ENCODE data around the gene CAPN2.

The CAPN2 gene

GRCh38 chr1:223712194-223712849 lies at the start of gene CAPN2:
Gene CAPN2 (plus strand): TSS chr1:223712539. CDS start chr1:223712641, 102 bp downstream.
- peak; percentile 37 for TF ChIP-seq CTCF (IDR thresholded peaks at IDR 0.05; ENCODE audit: insufficient read depth, low read depth, low read length, missing control alignments)
- DNase-seq (ENCODE audit: low read depth), result peak; percentile 92
- H3K4me3 ChIP-seq (ENCODE audit: low read length), result peak within 1 kb of the TSS; percentile 78

DNA sequence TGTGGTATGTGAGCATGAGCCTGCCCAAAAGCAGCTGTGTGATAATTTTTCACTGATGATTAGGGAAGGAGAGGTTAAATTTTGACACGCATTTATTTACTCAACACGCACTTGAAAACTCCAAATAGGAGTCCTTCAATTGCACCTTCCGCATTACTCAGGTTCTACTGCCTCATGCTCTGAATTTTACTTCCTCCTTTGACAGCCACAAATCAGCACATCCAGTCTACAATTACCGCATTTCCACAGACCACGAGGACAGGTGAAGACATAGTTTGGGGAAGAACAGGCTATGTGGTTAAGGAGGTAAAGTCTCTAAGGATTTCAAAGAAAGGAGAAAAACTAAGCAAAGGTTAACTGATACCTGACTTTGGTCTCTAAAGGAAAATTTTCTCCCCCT lies 49.4 kb upstream of the CAPN2 start:
- H3K4me3 ChIP-seq (ENCODE audit: low read length), result no peak overlapping the region
- TF ChIP-seq CTCF (IDR thresholded peaks at IDR 0.05; ENCODE audit: insufficient read depth, low read depth, low read length, missing control alignments), result no peak
- no peak for DNase-seq (ENCODE audit: low read depth)

DNA sequence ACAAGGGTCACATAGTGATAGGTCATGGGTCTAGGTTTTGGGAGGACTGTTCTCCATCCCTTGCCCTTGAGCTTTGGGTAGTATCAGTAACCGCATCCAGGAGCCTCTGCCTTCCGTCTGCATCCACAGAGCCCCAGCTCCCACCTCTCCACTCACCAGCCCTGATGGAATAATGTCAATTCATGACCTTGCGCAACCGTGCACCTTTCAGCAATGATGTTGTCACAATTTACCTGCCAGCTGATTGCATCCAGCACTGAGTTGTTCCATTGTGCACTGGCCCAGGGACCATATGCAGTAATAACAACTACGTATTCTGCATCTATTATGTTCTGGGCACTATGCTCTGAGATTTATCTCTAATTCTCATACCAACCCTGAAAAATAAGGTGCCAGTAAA lies 48.2 kb upstream of the CAPN2 start:
- H3K4me3 ChIP-seq (ENCODE audit: low read length), result no peak overlapping the region
- DNase-seq (ENCODE audit: low read depth), result no peak
- TF ChIP-seq CTCF (IDR thresholded peaks at IDR 0.05; ENCODE audit: insufficient read depth, low read depth, low read length, missing control alignments), result no peak

GRCh38 chr1:223665592-223666312 lies 46.6 kb upstream of the CAPN2 start, which contains the start of gene CAPN8:
Gene CAPN8 (minus strand): TSS chr1:223665701. CDS start chr1:223665646, 55 bp downstream.
- TF ChIP-seq CTCF (IDR thresholded peaks at IDR 0.05; ENCODE audit: insufficient read depth, low read depth, low read length, missing control alignments), result no peak
- peak; percentile 74 for DNase-seq (ENCODE audit: low read depth)
- no peak within 1 kb of the TSS for H3K4me3 ChIP-seq (ENCODE audit: low read length)

DNA sequence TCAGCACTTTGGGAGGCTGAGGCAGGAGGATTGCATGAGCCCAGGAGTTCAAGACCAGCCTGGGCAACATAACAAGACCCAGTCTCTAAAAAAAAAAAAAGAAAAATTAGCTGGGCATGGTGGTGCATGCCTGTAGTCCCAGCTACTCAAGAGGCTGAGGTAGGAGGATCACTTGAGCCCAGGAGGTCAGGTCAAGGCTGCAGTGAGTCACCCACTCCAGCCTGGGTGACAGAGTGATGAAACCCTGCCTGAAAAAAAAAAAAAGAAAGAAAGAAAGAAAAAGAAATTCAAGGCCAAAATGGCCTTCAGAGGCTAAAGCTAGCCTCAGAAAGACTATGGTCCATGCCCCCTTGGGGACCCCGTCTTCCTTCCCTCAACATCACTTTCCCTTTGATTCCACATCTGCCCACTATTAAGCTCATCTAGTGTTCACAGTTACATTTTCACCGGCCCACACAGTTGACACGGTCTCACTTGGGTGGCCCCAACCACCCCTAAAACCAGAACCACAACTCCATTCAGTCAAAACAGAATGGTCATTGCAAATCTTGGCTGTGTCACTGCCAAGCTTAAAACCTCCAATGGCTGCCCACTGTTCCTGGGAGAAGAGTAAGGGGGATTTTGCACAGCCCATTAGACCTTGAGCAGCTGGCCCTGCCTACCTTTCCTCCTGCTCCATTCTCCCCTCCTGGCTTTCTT lies 44.7 kb upstream of the CAPN2 start:
- DNase-seq (ENCODE audit: low read depth), result no peak
- no peak overlapping the region for H3K4me3 ChIP-seq (ENCODE audit: low read length)
- TF ChIP-seq CTCF (IDR thresholded peaks at IDR 0.05; ENCODE audit: insufficient read depth, low read depth, low read length, missing control alignments), result no peak

DNA sequence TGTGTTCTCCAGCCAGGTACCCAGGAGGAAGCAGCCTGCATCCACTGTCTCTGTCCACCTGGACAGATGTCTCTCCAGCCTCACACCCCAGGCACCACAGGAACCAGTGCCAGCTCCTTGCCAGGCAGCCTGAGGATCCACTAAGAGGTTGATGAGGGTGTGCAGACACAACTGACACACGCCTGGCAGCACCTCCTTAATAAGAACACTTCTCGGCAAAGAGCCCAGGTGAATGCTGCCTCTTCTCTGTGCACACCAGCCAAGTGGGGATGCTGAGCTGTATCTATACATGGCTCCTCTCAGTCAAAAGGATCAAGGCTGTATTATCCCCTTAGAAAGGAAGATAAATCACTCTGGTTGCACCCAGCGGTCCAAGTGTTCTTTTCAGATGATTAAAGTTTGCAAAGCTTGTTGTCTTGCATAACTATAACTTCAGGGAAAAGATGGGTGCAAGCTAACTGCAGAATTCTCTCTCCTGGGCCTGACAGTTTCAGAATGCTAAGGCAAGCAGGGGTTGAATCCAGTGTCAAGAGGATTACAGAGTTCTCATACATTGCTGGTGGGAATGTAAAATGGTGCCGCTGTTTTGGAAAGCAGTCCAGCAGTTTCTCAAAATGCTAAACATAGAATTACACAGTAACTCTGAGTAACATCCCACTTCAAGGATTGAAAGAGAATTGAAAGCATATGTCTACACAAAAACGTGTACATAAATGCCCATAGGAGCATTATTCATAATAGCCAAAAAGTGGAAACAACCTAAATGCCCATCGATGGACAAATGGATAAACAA lies 43.1 kb upstream of the CAPN2 start:
- no peak for TF ChIP-seq CTCF (IDR thresholded peaks at IDR 0.05; ENCODE audit: insufficient read depth, low read depth, low read length, missing control alignments)
- no peak overlapping the region for H3K4me3 ChIP-seq (ENCODE audit: low read length)
- no peak for DNase-seq (ENCODE audit: low read depth)

All from epithelial cell of esophagus (primary cell).